Epithelial cell of proximal tubule (primary cell): ENCODE data around the gene TM4SF1. TPM values are rescaled to one million over a fixed set of nuclear protein-coding genes. Genes with fewer than 3 reads are reported as not detected.

Source experiments
- DNase-seq: peaks from one replicate; pipeline ENCODE4 v3.0.0-alpha.2; 2011; ENCODE audit warnings: low read depth
- H3K4me3 ChIP-seq: 2 replicates; pipeline ENCODE4 v1.5.1; 2011; ENCODE audit warnings: low read depth, mild to moderate bottlenecking, low read length
- CTCF ChIP-seq: conservative IDR thresholded peaks from 2 replicates; pipeline ENCODE4 v1.5.1; 2012; ENCODE audit warnings: low read depth, mild to moderate bottlenecking, low read length
- total RNA-seq: library from RNA; depleted of rRNA; stranded (reverse); fragments of >200 nt; gene quantifications from 2 replicates; pipeline ENCODE4 v1.2.3, GENCODE V29; 2015

Gene TM4SF1
- total RNA-seq, 1 donor from 2014 or later: 304 TPM

GRCh38 chr3:149402481-149402880 lies 25.0 kb upstream of the TM4SF1 start:
- H3K4me3 ChIP-seq: no peak overlapping the region
- no peak for DNase-seq
- TF ChIP-seq CTCF: no peak

GRCh38 chr3:149401926-149402310 lies 24.5 kb upstream of the TM4SF1 start:
- TF ChIP-seq CTCF: no peak
- no peak for DNase-seq

GRCh38 chr3:149401212-149401925 lies 23.9 kb upstream of the TM4SF1 start:
- H3K4me3 ChIP-seq: no peak overlapping the region
- DNase-seq: no peak
- no peak for TF ChIP-seq CTCF

More at GRCh38 chr3:149401926-149402310, 24.5 kb upstream of the TM4SF1 start:
- H3K4me3 ChIP-seq: no peak overlapping the region

- no peak for DNase-seq
- H3K4me3 ChIP-seq: no peak overlapping the region
- TF ChIP-seq CTCF: no peak
Observed at GRCh38 chr3:149400645-149401044, 23.2 kb upstream of the TM4SF1 start.

GRCh38 chr3:149398296-149398695 lies 20.8 kb upstream of the TM4SF1 start:
- no peak for TF ChIP-seq CTCF
- no peak overlapping the region for H3K4me3 ChIP-seq
- DNase-seq: no peak

GRCh38 chr3:149397528-149397927 lies 20.1 kb upstream of the TM4SF1 start:
- no peak for TF ChIP-seq CTCF
- DNase-seq: no peak
- no peak overlapping the region for H3K4me3 ChIP-seq

GRCh38 chr3:149396476-149396875 lies 19.0 kb upstream of the TM4SF1 start:
- DNase-seq: no peak
- H3K4me3 ChIP-seq: no peak overlapping the region
- no peak for TF ChIP-seq CTCF
